ENCODE results near the gene SLC38A2. TPM values are rescaled to one million over a fixed set of nuclear protein-coding genes. Genes with fewer than 3 reads are reported as not detected.

SLC38A2 gene
- total RNA-seq, 1 experiment from 2014 or later, result 453 TPM

- Histone ChIP-seq H2BK15ac (ENCODE audit: low read depth, low read length) (no peak overlapping the region), H4K8ac (replicated peaks; ENCODE audit: insufficient read length, low read depth, low read length) (no peak overlapping the region), H3K14ac (ENCODE audit: insufficient read depth, low read length) (no peak overlapping the region), H3K4me1 (ENCODE audit: insufficient read depth, low read length) (no peaks in the 10 kb centered on the region), H2AFZ (ENCODE audit: low read length) (no peak overlapping the region), H2BK20ac (ENCODE audit: low read depth, low read length, poor library complexity, severe bottlenecking) (no peak overlapping the region), H3K56ac (ENCODE audit: insufficient read length, low read depth, low read length) (no peak overlapping the region), H3K9me3 (ENCODE audit: control insufficient read depth, low read depth, low read length) (no peaks in the 10 kb centered on the region), H2AK5ac (ENCODE audit: insufficient read length, low read length) (no peak overlapping the region), H3K9ac (ENCODE audit: extremely low read depth, insufficient read length, low read length) (no peak overlapping the region), H2BK12ac (ENCODE audit: insufficient read length, low read depth, low read length) (no peak overlapping the region), H2BK120ac (ENCODE audit: low read depth, low read length, poor library complexity, severe bottlenecking) (no peak overlapping the region), H3K79me1 (ENCODE audit: insufficient read depth, low read depth, low read length, poor library complexity, severe bottlenecking) (peaks cover 4% of the 10 kb centered on the region), H3K27me3 (ENCODE audit: insufficient read depth, low read length) (no peaks in the 10 kb centered on the region), H4K20me1 (ENCODE audit: control insufficient read depth, insufficient read depth, insufficient read length) (peaks cover 2% of the 10 kb centered on the region), H3T11ph (ENCODE audit: low read length) (no peak overlapping the region), H3K4ac (ENCODE audit: low read depth, low read length) (no peak overlapping the region), H2BK5ac (ENCODE audit: insufficient read length, low read length) (no peak overlapping the region), H3K18ac (ENCODE audit: insufficient read length, low read depth, low read length) (no peak overlapping the region), H3K4me2 (ENCODE audit: insufficient read depth, insufficient read length, low read length) (no peak overlapping the region), H3K23ac (ENCODE audit: insufficient read length, low read depth, low read length) (no peak overlapping the region), H4K91ac (ENCODE audit: insufficient read length, low read depth, low read length) (no peak overlapping the region), H3K27ac (ENCODE audit: insufficient read length, low read depth, low read length) (no peak overlapping the region), H3K79me2 (ENCODE audit: insufficient read depth, low read length) (peaks cover 10% of the 10 kb centered on the region; the same call in 1 of the 2 replicates), H4K5ac (ENCODE audit: insufficient read length, low read depth, low read length) (no peak overlapping the region), H3K23me2 (ENCODE audit: insufficient read length, low read depth, low read length, poor library complexity, severe bottlenecking) (no peaks in the 10 kb centered on the region)
- H3K36me3 Mint-ChIP-seq (ENCODE audit: insufficient read depth in 1 of 3, low read depth in 3 of 3), result peaks cover 86 to 98% (median 97%) of the 10 kb centered on the region in 3 experiments
- peak overlapping the region in 1 of 2 experiments; percentile 56; a peak in 1 of 5 replicates for H3K4me3 Mint-ChIP-seq
- 0 out of 7 replicates have a peak overlapping the region, but pooled peaks of 1 of the 3 experiments have one; percentile 53 for H3K27ac Mint-ChIP-seq
- no peaks in the 10 kb centered on the region for H3K9me3 Mint-ChIP-seq
- no peak for TF ChIP-seq CTCF (conservative IDR thresholded peaks at IDR 0.05)
- H3K4me1 Mint-ChIP-seq, result peaks cover 26 to 32% of the 10 kb centered on the region in 2 experiments
- no peak for DNase-seq
- no CpG with 5 or more reads among the region's 2 CpGs for WGBS (ENCODE audit: extremely low coverage, insufficient read length, low lambda C conversion rate)
- H3K27me3 Mint-ChIP-seq (ENCODE audit: low read depth), result no peaks in the 10 kb centered on the region; the same call in 1 of the 2 replicates
These were observed 6.6 kb downstream of the SLC38A2 start for GRCh38 chr12:46365951-46366379.
